ENCODE data around the gene SFMBT2. TPM values are rescaled to one million over a fixed set of nuclear protein-coding genes. Genes with fewer than 3 reads are reported as not detected.

The SFMBT2 gene
- total RNA-seq, 1 experiment from 2014 or later: 14.3 TPM

GRCh38 chr10:7159517-7159916 lies 251.3 kb downstream of the SFMBT2 start:
- H3K4me1 Mint-ChIP-seq: no peaks in the 10 kb centered on the region
- H3K27ac Mint-ChIP-seq: no peak overlapping the region
- ATAC-seq (no peak), DNase-seq (ENCODE audit: low spot score) (no peak)
- CTCF ChIA-PET: no interaction called here
- H3K4me3 Mint-ChIP-seq: no peak overlapping the region
- H3K9me3 Mint-ChIP-seq: no peaks in the 10 kb centered on the region
- H3K36me3 Mint-ChIP-seq: peaks cover 36% of the 10 kb centered on the region
- TF ChIP-seq NR1H2 (CRISPR knock-in tag; IDR thresholded peaks at IDR 0.05) (no peak), ATF3 (CRISPR knock-in tag; conservative IDR thresholded peaks at IDR 0.05) (no peak)
- no peaks in the 10 kb centered on the region for H3K27me3 Mint-ChIP-seq (ENCODE audit: low read depth)
- POLR2A ChIA-PET: no interaction called here

- no peaks in the 10 kb centered on the region for H3K9me3 Mint-ChIP-seq
- no peak for ATAC-seq
- H3K36me3 Mint-ChIP-seq: peaks cover 19% of the 10 kb centered on the region
- H3K4me3 Mint-ChIP-seq: no peak overlapping the region
- no peaks in the 10 kb centered on the region for H3K4me1 Mint-ChIP-seq
- H3K27ac Mint-ChIP-seq: no peak overlapping the region; the same call in 1 of the 2 replicates
- TF ChIP-seq CREM (CRISPR knock-in tag; IDR thresholded peaks at IDR 0.05) (no peak), CDX4 (CRISPR knock-in tag; IDR thresholded peaks at IDR 0.05; ENCODE audit: borderline replicate concordance) (no peak), AR (CRISPR knock-in tag; IDR thresholded peaks at IDR 0.05) (no peak), EMX1 (CRISPR knock-in tag; IDR thresholded peaks at IDR 0.05) (no peak), NFATC4 (CRISPR knock-in tag; IDR thresholded peaks at IDR 0.05) (no peak), ETV6 (CRISPR knock-in tag; IDR thresholded peaks at IDR 0.05) (no peak), ZNF232 (CRISPR knock-in tag; IDR thresholded peaks at IDR 0.05) (no peak), FOXP4 (CRISPR knock-in tag; IDR thresholded peaks at IDR 0.05) (no peak), ATF2 (CRISPR knock-in tag; IDR thresholded peaks at IDR 0.05; ENCODE audit: borderline replicate concordance, low read depth) (no peak), STAT6 (CRISPR knock-in tag; conservative IDR thresholded peaks at IDR 0.05; ENCODE audit: low read depth) (no peak), TCF7 (CRISPR knock-in tag; IDR thresholded peaks at IDR 0.05; ENCODE audit: low read depth) (no peak), NFYB (CRISPR knock-in tag; conservative IDR thresholded peaks at IDR 0.05; ENCODE audit: low read depth) (no peak), RORB (CRISPR knock-in tag; IDR thresholded peaks at IDR 0.05) (no peak), USF2 (CRISPR knock-in tag; IDR thresholded peaks at IDR 0.05) (no peak)
- POLR2A ChIA-PET: no interaction called here
- DNase-seq (ENCODE audit: low spot score): no peak
- H3K27me3 Mint-ChIP-seq (ENCODE audit: low read depth): 0 out of 2 replicates have a peak, but pooled peaks cover 2% of the 10 kb centered on the region
- CTCF ChIA-PET: no interaction called here
These were observed 253.7 kb downstream of the SFMBT2 start for GRCh38 chr10:7157091-7157490.
